DND-41 (cell line): ENCODE measurements around the gene HEXA.

Source experiments
- ATAC-seq: fragments of 200-7000 bp; cut with Tn5 transposase; 3 replicates; pipeline ENCODE4 v1.9.1; 2021; ENCODE audit warnings: low read depth; ENCODE audit not compliant: insufficient read depth
- DNase-seq: peaks from one replicate; pipeline ENCODE4 v3.0.0-alpha.2; 2020
- H2AFZ ChIP-seq: 2 replicates; pipeline ENCODE4 v1.6.0; 2012; ENCODE audit warnings: low read depth, low read length
- H3K27ac ChIP-seq: 2 replicates; pipeline ENCODE4 v1.5.1; 2012; ENCODE audit warnings: low read length, inconsistent platforms
- H3K27me3 ChIP-seq: fragments of 200-600 bp; sonication (generic); 2 replicates; pipeline ENCODE4 v1.6.0; 2012; ENCODE audit warnings: low read length, mild to moderate bottlenecking, inconsistent platforms; ENCODE audit not compliant: insufficient read depth, poor library complexity
- H3K36me3 ChIP-seq: 2 replicates; pipeline ENCODE4 v1.5.1; 2012; ENCODE audit warnings: low read length, inconsistent platforms; ENCODE audit not compliant: insufficient read depth
- H3K4me1 ChIP-seq: 2 replicates; pipeline ENCODE4 v1.5.1; 2012; ENCODE audit warnings: mild to moderate bottlenecking, low read length; ENCODE audit not compliant: insufficient read depth
- H3K4me2 ChIP-seq: 2 replicates; pipeline ENCODE4 v1.6.0; 2012; ENCODE audit warnings: mild to moderate bottlenecking, moderate library complexity, low read length, inconsistent platforms; ENCODE audit not compliant: insufficient read depth
- H3K4me3 ChIP-seq, 2 experiments: fragments of 200-600 bp in 1 of 2; shearing (Covaris generic) in 1 of 2; 2 replicates each; pipeline ENCODE4 v1.5.1; 2012 to 2016; ENCODE audit warnings: inconsistent platforms in 2 of 2, low read length in 2 of 2, mild to moderate bottlenecking in 2 of 2, low read depth in 1 of 2, moderate library complexity in 1 of 2
- H3K79me2 ChIP-seq: 2 replicates; pipeline ENCODE4 v1.6.0; 2012; ENCODE audit warnings: low read length, inconsistent platforms; ENCODE audit not compliant: insufficient read depth
- H3K9ac ChIP-seq: 2 replicates; pipeline ENCODE4 v1.6.0; 2012; ENCODE audit warnings: low read depth, mild to moderate bottlenecking, inconsistent platforms, low read length, moderate library complexity
- H3K9me3 ChIP-seq: 2 replicates; pipeline ENCODE4 v1.5.1; 2012; ENCODE audit warnings: low read length, moderate library complexity, mild to moderate bottlenecking, inconsistent platforms; ENCODE audit not compliant: insufficient read depth, severe bottlenecking
- H4K20me1 ChIP-seq: 2 replicates; pipeline ENCODE4 v1.6.0; 2012; ENCODE audit warnings: low read length; ENCODE audit not compliant: insufficient read depth
- EZH2 ChIP-seq: IDR thresholded peaks from 3 replicates; pipeline ENCODE4 v1.6.1; 2012; ENCODE audit warnings: borderline replicate concordance, low read depth, mild to moderate bottlenecking, moderate library complexity, low read length, inconsistent platforms; ENCODE audit not compliant: severe bottlenecking
- TF ChIP-seq, protein P1 (sequence below): IDR thresholded peaks from 2 replicates; pipeline ENCODE4 v1.5.1; 2012; ENCODE audit warnings: borderline replicate concordance, low read length, moderate library complexity, mild to moderate bottlenecking; ENCODE audit not compliant: poor library complexity, severe bottlenecking; ENCODE audit errors: extremely low read depth

The HEXA gene

DNA sequence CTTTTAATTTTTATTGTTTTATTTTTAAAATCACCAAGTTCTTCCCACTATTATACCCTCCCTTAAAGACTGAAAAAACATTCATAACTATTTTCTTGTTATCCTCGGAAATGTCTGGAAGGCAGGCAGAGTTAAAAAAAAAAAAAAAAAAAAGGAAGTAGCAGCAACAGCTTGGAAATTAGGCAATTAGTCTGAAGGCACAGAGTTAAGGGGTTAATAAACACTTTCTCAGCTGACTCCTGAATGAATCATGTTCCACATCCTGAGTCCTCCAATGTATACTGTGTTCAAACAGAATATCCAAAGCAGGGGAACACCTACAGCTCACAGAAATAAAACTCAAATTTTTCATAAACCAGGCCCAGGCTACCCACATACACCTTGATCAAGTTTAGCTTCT is 5.8 kb downstream of the HEXA start:
- no peak overlapping the region for H3K4me2 ChIP-seq
- H3K4me3 ChIP-seq = no peak overlapping the region
- DNase-seq (no peak), ATAC-seq (no peak)
- H2AFZ ChIP-seq = no peak overlapping the region
- H3K4me1 ChIP-seq = peaks cover 46% of the 10 kb centered on the region
- peaks cover 6% of the 10 kb centered on the region for H3K36me3 ChIP-seq
- no peak overlapping the region for H3K9ac ChIP-seq
- peaks cover 18% of the 10 kb centered on the region; the same call in 1 of the 2 replicates for H4K20me1 ChIP-seq
- no peak overlapping the region for H3K27ac ChIP-seq
- no peaks in the 10 kb centered on the region for H3K9me3 ChIP-seq
- no peaks in the 10 kb centered on the region for H3K27me3 ChIP-seq
- TF ChIP-seq, protein P1, sequence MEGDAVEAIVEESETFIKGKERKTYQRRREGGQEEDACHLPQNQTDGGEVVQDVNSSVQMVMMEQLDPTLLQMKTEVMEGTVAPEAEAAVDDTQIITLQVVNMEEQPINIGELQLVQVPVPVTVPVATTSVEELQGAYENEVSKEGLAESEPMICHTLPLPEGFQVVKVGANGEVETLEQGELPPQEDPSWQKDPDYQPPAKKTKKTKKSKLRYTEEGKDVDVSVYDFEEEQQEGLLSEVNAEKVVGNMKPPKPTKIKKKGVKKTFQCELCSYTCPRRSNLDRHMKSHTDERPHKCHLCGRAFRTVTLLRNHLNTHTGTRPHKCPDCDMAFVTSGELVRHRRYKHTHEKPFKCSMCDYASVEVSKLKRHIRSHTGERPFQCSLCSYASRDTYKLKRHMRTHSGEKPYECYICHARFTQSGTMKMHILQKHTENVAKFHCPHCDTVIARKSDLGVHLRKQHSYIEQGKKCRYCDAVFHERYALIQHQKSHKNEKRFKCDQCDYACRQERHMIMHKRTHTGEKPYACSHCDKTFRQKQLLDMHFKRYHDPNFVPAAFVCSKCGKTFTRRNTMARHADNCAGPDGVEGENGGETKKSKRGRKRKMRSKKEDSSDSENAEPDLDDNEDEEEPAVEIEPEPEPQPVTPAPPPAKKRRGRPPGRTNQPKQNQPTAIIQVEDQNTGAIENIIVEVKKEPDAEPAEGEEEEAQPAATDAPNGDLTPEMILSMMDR = no peak
- no peak for TF ChIP-seq EZH2
- H3K79me2 ChIP-seq = peaks cover 76% of the 10 kb centered on the region

DNA sequence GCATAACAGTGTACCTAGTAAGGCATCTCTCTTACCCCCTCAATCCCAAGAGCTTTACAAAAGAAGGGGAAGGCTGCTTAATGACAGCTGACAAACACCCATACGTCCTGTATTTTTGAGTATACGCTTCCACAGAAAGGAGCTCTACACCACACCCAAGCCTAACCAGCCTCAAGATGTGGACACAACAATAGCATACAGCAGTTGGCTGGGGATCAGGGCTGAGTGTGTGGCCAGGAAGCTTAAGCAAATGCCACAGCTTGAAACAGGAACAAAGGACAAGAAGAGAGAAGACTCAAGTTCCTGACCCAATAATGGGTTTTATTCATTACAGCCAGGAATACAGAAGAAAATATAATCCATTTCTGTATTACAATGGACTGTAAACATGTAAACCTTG is 6.9 kb downstream of the HEXA start:
- H4K20me1 ChIP-seq = peaks cover 18% of the 10 kb centered on the region; the same call in 1 of the 2 replicates
- peaks cover 35% of the 10 kb centered on the region for H3K4me1 ChIP-seq
- ATAC-seq (no peak), DNase-seq (no peak)
- H3K79me2 ChIP-seq = peaks cover 65% of the 10 kb centered on the region
- H3K27ac ChIP-seq = no peak overlapping the region
- no peak overlapping the region for H2AFZ ChIP-seq
- no peak overlapping the region for H3K4me3 ChIP-seq
- TF ChIP-seq, protein P1 = no peak
- no peak for TF ChIP-seq EZH2
- H3K27me3 ChIP-seq = no peaks in the 10 kb centered on the region
- no peak overlapping the region for H3K4me2 ChIP-seq
- no peak overlapping the region for H3K9ac ChIP-seq
- H3K36me3 ChIP-seq = peaks cover 6% of the 10 kb centered on the region
- no peaks in the 10 kb centered on the region for H3K9me3 ChIP-seq

DNA sequence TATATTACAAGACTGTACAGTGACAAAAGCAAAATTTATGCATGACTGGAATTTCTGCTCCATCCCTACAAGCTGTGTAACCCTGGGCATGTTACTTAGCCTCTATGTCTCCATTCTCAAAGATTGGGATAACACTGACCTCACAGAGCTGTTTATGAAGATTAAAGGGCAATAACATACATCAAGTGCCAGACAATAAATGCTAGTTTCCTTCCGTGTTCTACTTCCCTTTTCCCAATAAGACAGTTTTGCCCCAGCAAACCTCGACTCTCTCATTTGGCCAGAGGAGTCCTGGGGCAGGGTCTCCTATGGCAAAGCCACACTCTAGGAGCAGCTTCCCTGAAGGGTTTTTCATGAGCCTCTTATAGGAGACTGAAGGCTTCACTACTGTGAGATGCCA is 7.5 kb downstream of the HEXA start:
- Histone ChIP-seq H4K20me1 (peaks cover 19% of the 10 kb centered on the region; the same call in 1 of the 2 replicates), H3K4me3 (no peak overlapping the region), H3K36me3 (peaks cover 6% of the 10 kb centered on the region), H3K27ac (no peak overlapping the region), H3K4me2 (no peak overlapping the region), H3K4me1 (peaks cover 32% of the 10 kb centered on the region), H3K9me3 (no peaks in the 10 kb centered on the region), H2AFZ (no peak overlapping the region), H3K9ac (no peak overlapping the region), H3K27me3 (no peaks in the 10 kb centered on the region), H3K79me2 (peaks cover 62% of the 10 kb centered on the region)
- TF ChIP-seq EZH2 = no peak
- TF ChIP-seq, protein P1 = no peak
- ATAC-seq = no peak
- no peak for DNase-seq

DNA sequence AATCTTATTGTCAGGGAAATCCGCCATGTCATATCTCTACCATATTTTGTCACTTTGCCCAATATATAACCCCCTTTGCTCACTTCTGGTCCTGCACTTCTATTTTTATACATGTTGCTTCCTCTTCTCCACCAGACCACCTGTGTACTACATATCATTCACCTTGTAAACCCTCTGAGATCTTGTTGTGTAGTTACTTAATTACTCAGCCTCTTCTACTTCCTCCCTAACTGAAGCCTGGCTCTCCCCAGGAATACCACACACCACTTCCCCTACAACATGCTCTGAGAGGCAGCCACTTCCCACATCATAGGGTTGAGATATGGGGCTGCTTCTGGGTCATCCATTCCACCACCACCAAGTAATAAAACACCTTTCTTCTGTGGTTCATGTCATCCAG is 10.0 kb downstream of the HEXA start:
- DNase-seq (peak; percentile 77), ATAC-seq (peak; percentile 100)
- H3K79me2 ChIP-seq = peaks cover 55% of the 10 kb centered on the region
- no peak overlapping the region for H3K4me2 ChIP-seq
- TF ChIP-seq, protein P1 = no peak
- no peak for TF ChIP-seq EZH2
- H3K36me3 ChIP-seq = peaks cover 6% of the 10 kb centered on the region; the same call in 1 of the 2 replicates
- peaks cover 23% of the 10 kb centered on the region for H3K4me1 ChIP-seq
- no peaks in the 10 kb centered on the region for H3K27me3 ChIP-seq
- no peak overlapping the region for H2AFZ ChIP-seq
- H3K27ac ChIP-seq = no peak overlapping the region
- no peaks in the 10 kb centered on the region for H3K9me3 ChIP-seq
- H3K9ac ChIP-seq = no peak overlapping the region
- H3K4me3 ChIP-seq = no peak overlapping the region
- H4K20me1 ChIP-seq = peaks cover 22% of the 10 kb centered on the region; the same call in 1 of the 2 replicates
